Pancreas (tissue), 10 donors: ENCODE results near the gene PALM3. TPM values are rescaled to one million over a fixed set of nuclear protein-coding genes. Genes with fewer than 3 reads are reported as not detected.

Source experiments
- ATAC-seq, 4 donors: fragments of 200-7000 bp; cut with Tn5 transposase; one replicate each; pipeline versions ENCODE4 v1.8.0 to v1.9.1; 2020; ENCODE audit warnings: mild to moderate bottlenecking in 4 of 4, moderate library complexity in 4 of 4
- DNase-seq, 6 donors: peaks; one replicate each; pipeline ENCODE4 v3.0.0-alpha.2; 2020
- FAIRE-seq: peaks from 2 replicates; lab custom pipeline; 2012; peaks lifted over from hg19 to GRCh38; lab: Jason Lieb, UNC
- H3K27ac ChIP-seq, 4 donors: fragments of 200-600 bp; sonication (generic); 1 replicate in 3 of 4; 2 replicates in 1 of 4; pipeline versions ENCODE4 v1.5.0 to v1.8.0; 2020
- H3K27me3 ChIP-seq, 4 donors: fragments of 200-600 bp; one replicate each; pipeline ENCODE4 v1.8.0; 2021
- H3K36me3 ChIP-seq, 3 donors: fragments of 200-600 bp; sonication (generic) in 1 of 3; one replicate each; pipeline versions ENCODE4 v1.5.0 to v1.8.0; 2020 to 2021
- H3K4me1 ChIP-seq, 3 donors: fragments of 200-600 bp; one replicate each; pipeline ENCODE4 v1.8.0; 2021
- H3K4me3 ChIP-seq, 4 donors: fragments of 200-600 bp; sonication (generic) in 2 of 4; one replicate each; pipeline versions ENCODE4 v1.5.0 to v1.8.0; 2020 to 2021
- H3K9me3 ChIP-seq, 4 donors: fragments of 200-600 bp; one replicate each; pipeline ENCODE4 v1.8.0; 2021
- CTCF ChIP-seq, 4 donors: fragments of 200-600 bp; sonication (generic) in 3 of 4; IDR thresholded peaks; one replicate each; pipeline versions ENCODE4 v1.5.0 to v1.8.0; 2021; ENCODE audit warnings: antibody characterized with exemption in 4 of 4
- WGBS, 2 donors: extraction: QIAGEN DNeasy Blood & Tissue Kit; methylation state at CpG; one replicate each; pipeline ENCODE4 v1.1.7; 2013; 5-methylcytosine and 5-hydroxymethylcytosine counted together
- intact Hi-C, 3 donors: fragments of 100-400 bp; cut with DNase I; formaldehyde crosslinking; loops; one replicate each; pipeline versions ENCODE4 v1.11.1 to v1.14.2; 2022
- polyA plus RNA-seq, 2 donors: library from polyadenylated mRNA; stranded (reverse); fragments of 200-250 nt; gene quantifications; one replicate each; pipeline ENCODE4 v1.2.3, GENCODE V29; 2013
- total RNA-seq, 6 donors: library from RNA; stranded (reverse); fragmentation: NEBNext Ultra II Directional in 4 of 6; extraction: Animal tissue kit (Norgen Biotek cat#: 25700) in 4 of 6; gene quantifications; one replicate each; pipeline versions ENCODE4 v1.2.1 to v1.2.4, GENCODE V29; 2021 to 2023
- donor health status: healthy with polysubstance abuse.
- donor health status: DM: no; HTN: no; CAD: no; lungs with moderate emphysema.
- donor health status: DM: no; HTN: no; CAD: no.
- donor health status: control.
- donor health status: control.
- donor health status: Bipolar disorder and iron deficiency.
- donor health status: DM: yes; HTN: yes; CAD: no.
- donor health status: DM: no; HTN: no; CAD: no.
- donor health status: DM: no; HTN: no; CAD: no.
- donor health status: DM: yes; HTN: yes; CAD: no.

Gene PALM3
- total and polyA plus RNA-seq, 8 donors = 5.6 to 155 (median 17.9) TPM

GRCh38 chr19:14070268-14071050 lies 8.6 kb upstream of the PALM3 start:
- WGBS, 2 donors = 95 to 97% methylated on average over 43 of the region's 43 CpGs
- Histone ChIP-seq H3K27me3 (no peaks in the 10 kb centered on the region), H3K4me1 (peaks cover 3 to 8% (median 8%) of the 10 kb centered on the region in 3 donors), H3K9me3 (no peaks in the 10 kb centered on the region), H3K27ac (no peak overlapping the region), H3K36me3 (no peaks in the 10 kb centered on the region), H3K4me3 (no peak overlapping the region)
- ATAC-seq (no peak), FAIRE-seq (no peak), DNase-seq (peak in 1 of 6 donors; percentile 52)
- no peak for TF ChIP-seq CTCF (IDR thresholded peaks at IDR 0.05)
- intact Hi-C loops = loop anchor here in 2 of 3 donors (5.0 kb wide), 1 partner anchor 188 kb away; no protein-coding TSS in a partner anchor

GRCh38 chr19:14066134-14066533 lies 4.3 kb upstream of the PALM3 start:
- H3K4me1 ChIP-seq = peaks cover 0 to 5% (median 4%) of the 10 kb centered on the region in 3 donors
- no peak for TF ChIP-seq CTCF (IDR thresholded peaks at IDR 0.05)
- no peak for DNase-seq
- no peaks in the 10 kb centered on the region for H3K9me3 ChIP-seq
- H3K4me3 ChIP-seq = no peak overlapping the region
- no peaks in the 10 kb centered on the region for H3K27me3 ChIP-seq
- H3K27ac ChIP-seq = no peak overlapping the region
- WGBS, 2 donors = 74 to 78% methylated on average over 2 of the region's 2 CpGs
- no peak for FAIRE-seq
- intact Hi-C loops = no loop called here
- ATAC-seq = no peak
- H3K36me3 ChIP-seq = no peaks in the 10 kb centered on the region

- H3K27me3 ChIP-seq = no peaks in the 10 kb centered on the region
- no peaks in the 10 kb centered on the region for H3K9me3 ChIP-seq
- no peak for DNase-seq
- intact Hi-C loops = no loop called here
- WGBS, 2 donors = 66 to 68% methylated on average over 7 of the region's 7 CpGs
- no peak for ATAC-seq
- peaks cover 0 to 22% (median 15%) of the 10 kb centered on the region in 3 donors for H3K4me1 ChIP-seq
- no peak overlapping the region for H3K4me3 ChIP-seq
- no peak for FAIRE-seq
- H3K27ac ChIP-seq = peak overlapping the region in 1 of 4 donors; percentile 89
- no peak for TF ChIP-seq CTCF (IDR thresholded peaks at IDR 0.05)
- no peaks in the 10 kb centered on the region for H3K36me3 ChIP-seq
These were observed 1.2 kb upstream of the PALM3 start for GRCh38 chr19:14063105-14063504.

GRCh38 chr19:14062558-14062855 lies 631 bp upstream of the PALM3 start:
- Histone ChIP-seq H3K27me3 (no peaks in the 10 kb centered on the region), H3K4me1 (peaks cover 0 to 22% (median 15%) of the 10 kb centered on the region in 3 donors), H3K9me3 (no peaks in the 10 kb centered on the region), H3K27ac (peak overlapping the region in 3 of 4 donors; percentile 22 to 89 (median 89)), H3K36me3 (no peaks in the 10 kb centered on the region), H3K4me3 (peak overlapping the region in 1 of 4 donors; percentile 51)
- intact Hi-C loops = no loop called here
- 50 to 52% methylated on average over 5 of the region's 5 CpGs for WGBS, 2 donors
- TF ChIP-seq CTCF (IDR thresholded peaks at IDR 0.05) = no peak
- FAIRE-seq (no peak), ATAC-seq (no peak), DNase-seq (no peak)
